Head of caudate nucleus (tissue), 42 donors: ENCODE measurements around the gene CAMKK1.
A peak's percentile ranks its signal among the peaks of the same experiment; 100 is the strongest.

Source experiments
- DNase-seq, 42 donors: peaks; one replicate each; pipeline versions ENCODE4 v3.0.0 to v3.0.0-alpha.2; 2020 to 2021; ENCODE audit warnings: mixed read lengths in 7 of 42
- intact Hi-C: fragments of 100-400 bp; cut with DNase I; formaldehyde crosslinking; loops from one replicate; pipeline ENCODE4 v1.15.0; 2022

CAMKK1 gene

DNA sequence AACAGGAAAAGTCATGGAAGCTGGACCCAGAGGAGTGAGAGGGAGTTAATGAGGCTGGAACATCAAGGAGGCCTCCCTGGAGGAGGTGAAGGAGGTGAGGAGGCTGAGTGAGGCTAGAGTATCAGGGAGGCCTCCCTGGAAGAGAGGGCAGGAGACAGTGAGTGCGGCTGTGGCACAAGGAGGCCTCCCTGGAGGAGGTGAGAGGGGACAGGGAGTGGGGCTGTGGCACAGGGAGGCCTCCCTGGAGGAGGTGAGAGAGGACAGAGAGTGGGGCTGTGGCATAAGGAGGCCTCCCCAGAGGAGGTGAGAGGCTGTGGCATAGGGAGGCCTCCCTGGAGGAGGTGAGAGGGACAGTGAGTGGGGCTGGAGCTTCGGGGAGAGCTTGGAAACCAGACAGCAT lies 5.5 kb downstream of the CAMKK1 start:
- DNase-seq = no peak
- intact Hi-C loops = no loop called here

DNA sequence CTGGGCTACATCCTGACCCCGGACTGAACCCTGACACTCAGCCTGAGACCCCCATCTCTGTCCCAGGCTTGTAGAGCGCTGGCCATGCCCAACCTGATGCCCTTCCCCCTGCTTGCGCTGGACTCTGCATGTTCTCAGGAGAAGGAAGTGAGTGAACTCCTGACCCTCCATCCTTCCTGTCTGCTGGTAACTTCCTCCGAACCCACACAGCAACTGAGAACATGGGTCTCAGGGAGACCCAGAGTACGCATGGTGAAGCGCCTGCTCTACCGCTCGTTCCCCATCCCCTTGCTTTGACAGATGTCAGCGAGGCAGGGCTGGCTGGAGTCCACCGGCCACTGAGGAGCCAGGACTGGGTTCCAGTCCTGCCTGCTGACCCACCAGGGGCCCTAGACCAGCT lies 6.1 kb downstream of the CAMKK1 start:
- DNase-seq = peak in 19 of 42 donors; percentile 10 to 60 (median 40)
- intact Hi-C loops = no loop called here

DNA sequence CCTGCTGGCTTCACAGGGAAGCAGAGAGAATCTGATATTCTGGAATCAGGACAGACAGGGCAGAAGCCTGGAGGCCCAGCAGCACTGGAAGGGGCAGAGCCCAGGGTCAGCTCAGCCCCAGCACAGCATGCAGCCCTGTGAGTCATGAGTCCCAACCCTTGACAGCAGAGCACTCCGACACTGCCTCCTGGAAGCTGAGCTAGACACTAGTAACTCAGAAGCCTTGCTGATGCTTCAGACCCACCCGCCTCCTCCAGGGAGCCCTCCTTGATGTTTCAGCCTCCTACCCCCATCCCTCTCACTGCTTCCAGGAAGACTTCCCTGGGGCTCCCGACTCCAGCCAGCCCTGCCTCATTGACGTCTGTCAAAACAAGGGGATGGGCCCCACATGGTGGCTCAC lies 6.9 kb downstream of the CAMKK1 start:
- no peak for DNase-seq
- intact Hi-C loops = no loop called here

DNA sequence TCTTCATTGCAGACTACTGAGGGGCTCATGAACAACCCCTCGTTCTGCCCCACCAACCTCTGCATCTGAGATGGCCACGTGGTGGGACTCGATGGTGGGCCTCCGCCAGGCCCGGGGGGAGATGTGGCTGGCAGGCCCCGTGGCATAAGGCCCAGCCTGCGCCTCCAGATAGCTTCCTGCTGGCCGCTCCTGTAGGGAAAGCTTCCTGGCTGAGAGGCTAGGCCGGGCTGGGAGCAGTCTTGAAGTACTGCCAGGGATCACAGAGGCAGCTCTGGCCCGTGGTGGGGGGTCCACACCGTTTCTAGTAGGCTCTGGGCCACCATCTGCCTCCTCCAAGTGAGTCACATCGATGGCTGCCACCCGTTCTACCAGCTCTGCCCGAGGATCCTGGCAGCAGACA lies 7.6 kb downstream of the CAMKK1 start:
- intact Hi-C loops = no loop called here
- DNase-seq = no peak

DNA sequence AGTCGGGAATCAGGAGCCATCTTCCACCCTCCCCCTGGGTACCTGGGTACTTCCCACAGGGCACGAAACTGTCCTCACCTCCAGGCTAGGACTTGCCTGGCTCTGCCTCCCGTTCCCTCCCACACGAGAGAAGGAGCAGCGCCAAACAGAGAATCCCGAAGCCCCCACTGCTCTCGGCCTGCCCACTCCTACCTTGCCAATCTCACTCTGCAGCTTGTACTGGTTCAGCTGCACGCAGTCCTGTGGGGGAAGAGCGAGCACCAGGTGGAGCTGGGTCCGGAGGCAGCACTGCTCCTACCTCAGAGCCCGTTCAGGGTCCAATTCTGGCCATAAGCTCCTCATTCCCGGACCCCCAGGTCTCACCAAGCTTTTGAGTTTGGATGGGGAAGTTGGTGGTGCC lies 8.7 kb downstream of the CAMKK1 start:
- intact Hi-C loops = no loop called here
- peak in 36 of 42 donors; percentile 27 to 85 (median 59) for DNase-seq

DNA sequence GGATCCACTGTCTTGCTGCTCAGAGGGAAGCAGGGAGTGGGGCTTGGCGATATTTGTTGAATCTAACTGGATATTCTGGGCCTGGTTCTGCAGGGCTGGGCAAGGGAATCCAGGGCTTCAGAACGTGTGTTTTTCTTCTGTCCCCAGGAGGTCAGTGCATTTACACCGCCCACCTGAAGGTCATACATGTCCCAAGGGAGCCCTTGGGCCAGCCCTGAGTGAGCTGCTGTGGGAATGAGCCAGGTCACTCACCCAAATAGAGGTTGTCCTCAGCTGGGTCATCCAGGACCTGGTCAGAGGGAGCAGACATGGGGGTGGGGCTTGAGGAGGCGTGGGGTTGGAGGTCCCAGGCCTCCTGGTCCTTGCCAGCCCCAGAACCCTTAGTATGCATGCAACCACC lies 10.6 kb downstream of the CAMKK1 start:
- DNase-seq = no peak
- intact Hi-C loops = no loop called here

DNA sequence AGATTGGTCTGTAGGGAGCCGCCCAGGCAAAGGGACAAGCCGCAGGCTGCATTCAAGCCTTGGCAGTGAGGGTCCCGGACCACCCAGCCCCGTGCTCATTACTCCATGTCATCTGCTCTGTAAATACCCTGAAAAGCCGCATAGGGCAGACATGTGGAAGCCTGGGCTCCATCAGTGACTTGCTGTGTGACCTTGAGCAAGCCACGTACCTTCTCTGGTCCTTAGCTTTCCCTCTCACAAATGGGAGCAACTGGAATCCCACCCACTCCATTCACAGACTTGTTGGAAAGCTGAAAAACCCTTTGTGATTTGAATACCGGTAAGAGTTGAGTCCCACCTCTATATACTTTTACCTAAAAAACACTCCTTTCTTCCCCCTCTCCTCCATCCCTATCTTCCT lies 11.9 kb downstream of the CAMKK1 start:
- no peak for DNase-seq
- intact Hi-C loops = no loop called here

DNA sequence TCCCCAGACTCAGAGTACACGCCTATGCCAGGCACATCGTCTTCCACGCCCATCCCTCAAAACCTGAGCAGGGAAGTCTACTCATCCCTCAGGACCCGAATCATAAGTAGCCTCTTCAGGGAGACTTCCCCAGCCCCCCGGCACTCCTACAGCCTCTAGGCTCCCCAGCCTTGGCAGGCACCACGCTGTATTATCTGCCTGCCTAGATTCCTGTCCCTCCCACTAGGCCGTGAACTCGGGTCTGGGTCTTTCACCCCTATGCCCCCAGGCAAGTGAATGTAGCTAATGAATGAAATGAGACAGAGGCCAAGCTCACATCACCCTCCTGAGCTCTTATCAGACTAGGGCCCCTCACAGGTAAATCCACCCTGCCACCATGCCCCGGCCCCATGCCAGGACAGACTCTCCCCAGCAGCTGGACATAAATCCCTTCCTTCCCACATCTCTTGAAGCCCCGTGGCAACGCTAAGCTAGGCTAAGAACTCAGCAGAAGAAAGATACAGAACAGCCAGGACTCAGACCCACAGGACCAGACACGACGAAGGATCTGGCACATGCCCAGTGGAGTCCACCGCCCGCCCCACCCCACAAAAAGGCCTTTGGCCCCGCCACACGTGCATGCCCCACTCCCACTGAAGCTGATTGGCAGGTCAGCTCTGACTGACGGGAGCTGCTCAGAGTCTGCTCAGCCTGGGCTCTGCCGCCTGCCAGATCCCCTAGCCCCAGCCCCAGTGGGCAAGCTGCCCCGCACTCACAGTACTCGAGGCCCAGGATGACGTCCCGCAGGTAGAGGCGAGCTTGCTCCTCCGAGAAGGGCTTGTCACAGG lies 13.0 kb downstream of the CAMKK1 start:
- intact Hi-C loops = no loop called here
- DNase-seq = no peak

DNA sequence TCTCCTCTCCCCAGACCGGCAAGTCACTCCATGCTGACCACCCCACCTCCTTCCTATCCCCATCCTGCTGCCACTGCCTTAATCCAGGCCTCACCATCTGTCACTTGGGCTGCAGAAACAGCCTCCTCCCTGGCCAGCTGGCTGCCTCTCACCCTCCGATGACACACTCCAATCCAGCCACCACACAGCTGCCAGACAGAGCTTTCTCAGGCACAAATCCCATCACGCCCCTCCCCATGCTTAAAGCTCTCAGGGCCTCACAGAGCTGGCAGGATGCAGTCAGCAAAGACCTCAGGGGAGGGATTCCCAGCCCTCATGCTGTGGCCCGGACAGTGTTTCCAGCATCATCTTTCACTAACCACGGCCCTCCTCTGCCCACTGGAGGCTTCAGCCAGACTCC lies 13.7 kb downstream of the CAMKK1 start:
- DNase-seq = no peak
- intact Hi-C loops = no loop called here

DNA sequence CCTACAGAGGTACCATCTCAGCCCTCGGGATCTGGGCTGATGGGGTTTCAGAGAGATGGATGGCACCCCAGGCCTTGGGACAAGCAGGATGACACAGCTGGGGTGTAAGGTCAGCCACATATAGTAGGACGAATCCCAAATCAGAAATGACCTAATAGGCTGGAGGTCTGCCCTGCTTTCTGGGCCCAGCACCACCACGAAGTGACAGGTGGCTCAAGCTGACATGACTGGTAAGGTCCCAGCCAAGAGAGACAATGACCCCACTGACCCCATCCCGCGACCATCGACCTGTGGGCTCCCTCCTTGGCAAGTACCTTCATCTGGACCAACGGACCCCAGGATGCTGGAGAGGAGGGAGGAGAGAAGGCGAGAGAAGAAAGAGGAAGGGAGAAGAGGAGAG lies 15.6 kb downstream of the CAMKK1 start:
- intact Hi-C loops = no loop called here
- no peak for DNase-seq

DNA sequence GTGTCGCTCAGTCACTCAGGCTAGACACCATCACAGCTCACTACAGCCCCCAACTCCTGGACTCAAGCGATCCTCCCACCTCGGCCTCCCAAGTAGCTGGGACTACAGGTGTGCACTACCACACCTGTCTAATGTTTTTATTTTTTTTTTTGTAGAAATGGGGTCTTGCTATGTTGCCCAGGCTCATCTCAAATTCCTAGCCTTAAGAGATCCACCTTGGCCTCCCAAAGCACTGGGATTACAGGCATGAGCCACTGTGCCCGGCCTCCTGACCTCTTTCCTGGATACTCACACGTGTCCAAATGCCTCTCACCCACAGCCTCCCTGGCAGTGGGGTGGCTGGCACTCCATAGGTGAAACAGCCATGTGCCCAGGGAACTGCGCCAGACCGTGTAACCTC lies 17.5 kb downstream of the CAMKK1 start:
- intact Hi-C loops = no loop called here
- DNase-seq = no peak

DNA sequence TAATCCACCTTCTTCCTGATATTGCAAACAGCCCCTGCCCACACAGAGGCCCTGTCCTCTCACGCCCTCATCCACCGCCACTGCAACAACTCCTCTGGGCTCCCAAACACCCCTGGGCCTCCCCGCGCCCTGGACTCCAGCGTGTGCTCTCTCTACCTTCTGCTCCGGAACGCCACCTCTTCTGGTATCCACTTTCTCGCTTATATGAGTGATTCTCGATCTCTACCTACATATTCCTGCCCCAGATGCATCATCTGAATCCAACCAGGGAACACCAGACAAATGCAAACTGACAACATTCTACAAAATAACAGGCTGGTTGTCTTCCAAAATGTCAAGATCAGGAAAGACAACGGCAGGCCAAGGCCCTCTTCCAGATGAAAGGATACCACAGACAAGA lies 19.0 kb downstream of the CAMKK1 start:
- intact Hi-C loops = no loop called here
- no peak for DNase-seq

DNA sequence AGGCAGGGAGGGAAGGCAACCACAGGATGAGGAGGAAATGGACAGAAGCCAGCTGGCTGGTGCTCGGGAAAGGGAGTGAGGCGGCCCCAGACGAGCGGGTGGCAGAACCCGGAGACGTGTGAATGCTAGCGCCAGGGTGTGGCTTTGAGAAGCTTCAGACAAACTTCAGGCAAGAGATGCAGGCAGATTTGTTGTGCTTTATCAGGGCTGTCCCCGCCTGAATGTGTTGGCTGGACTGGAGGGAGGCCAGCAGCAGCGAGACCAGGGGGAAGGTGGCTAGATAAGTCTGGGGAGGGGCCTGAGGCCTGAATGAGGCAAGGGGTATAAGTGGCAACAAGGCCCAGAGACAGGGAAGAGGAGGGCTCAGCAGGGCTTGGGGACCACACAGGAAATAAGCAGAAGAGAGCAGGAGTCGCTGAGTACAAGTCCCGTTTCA lies 22.0 kb downstream of the CAMKK1 start:
- DNase-seq = no peak
- intact Hi-C loops = no loop called here

DNA sequence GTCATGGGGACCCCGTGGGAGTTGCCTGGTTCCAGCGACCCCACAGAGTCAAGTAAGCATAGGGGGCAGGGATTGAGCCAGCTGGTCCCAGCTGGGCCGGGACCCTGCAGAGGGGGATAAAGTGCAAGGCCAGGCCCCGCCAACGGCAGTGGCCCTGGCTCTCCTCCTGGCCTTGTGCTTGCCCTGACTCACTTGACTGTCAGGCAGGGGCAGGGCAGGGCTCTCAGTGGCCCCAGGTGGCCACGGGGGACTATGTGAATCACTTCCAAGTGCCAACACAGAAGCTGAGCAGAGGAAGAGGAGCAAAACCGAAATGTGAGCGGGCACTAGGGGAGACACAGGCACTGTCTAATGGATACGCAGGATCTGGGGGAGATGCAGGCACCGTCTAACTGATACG lies 25.2 kb downstream of the CAMKK1 start:
- DNase-seq = no peak
- intact Hi-C loops = no loop called here

DNA sequence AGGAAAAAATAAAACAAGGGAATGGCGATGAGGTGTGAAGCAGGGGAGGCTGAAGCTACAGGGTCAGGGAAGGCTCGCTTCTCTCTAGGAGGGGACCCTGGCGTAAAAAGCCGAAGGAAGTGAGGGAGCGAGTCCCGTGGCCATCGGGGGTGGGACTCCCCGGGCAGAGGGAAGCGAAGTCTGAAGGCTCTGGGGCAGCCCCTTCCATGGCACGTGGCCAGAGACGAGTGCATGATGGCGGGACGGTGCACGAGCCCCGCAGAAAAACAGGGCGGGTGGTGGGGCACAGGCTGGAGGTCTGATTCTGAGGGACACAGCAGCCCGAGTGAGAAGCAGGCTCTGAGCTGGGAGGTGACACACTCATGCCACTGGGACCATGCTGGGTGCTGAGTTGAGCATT lies 25.7 kb downstream of the CAMKK1 start:
- intact Hi-C loops = no loop called here
- DNase-seq = no peak

DNA sequence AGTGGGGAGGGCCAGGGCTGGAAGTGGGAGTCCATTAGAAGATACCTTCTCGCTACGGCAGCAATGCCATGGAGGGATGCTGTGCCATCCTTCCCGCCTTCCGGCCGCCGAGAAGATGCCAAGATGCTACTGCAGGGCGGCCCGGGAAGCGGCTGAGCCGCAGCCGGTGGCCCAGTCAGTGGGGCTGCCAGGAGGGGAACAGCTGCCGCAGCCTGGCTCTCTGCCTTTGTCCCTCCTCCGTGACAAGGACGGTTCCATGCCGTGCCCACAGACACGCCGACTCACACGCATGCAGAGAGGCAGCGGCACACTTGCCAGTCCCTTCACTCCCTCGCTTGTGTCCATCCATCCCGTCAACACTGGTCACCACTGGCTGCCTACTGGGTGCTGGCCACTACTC lies 26.6 kb downstream of the CAMKK1 start:
- peak in 30 of 42 donors; percentile 25 to 73 (median 45) for DNase-seq
- intact Hi-C loops = no loop called here

DNA sequence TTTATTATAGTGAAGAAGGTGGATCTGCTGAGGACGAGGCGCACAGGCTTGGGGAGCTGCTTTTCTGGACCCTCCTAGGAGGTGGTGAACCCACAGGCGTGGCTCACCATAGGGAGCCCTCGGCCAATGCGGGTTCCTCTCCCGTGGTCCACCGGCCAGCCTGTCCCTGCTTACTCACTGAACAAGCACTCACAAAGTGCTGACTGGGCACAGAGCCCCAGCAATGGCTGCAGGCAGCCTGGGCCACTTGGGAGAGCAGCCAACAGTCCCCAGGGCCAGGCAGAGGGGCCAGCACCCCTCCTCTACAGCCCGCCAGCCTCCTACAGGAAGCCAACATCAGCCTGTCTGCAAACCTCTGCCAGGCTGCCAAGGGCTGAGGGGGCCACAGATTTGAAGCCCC lies 27.7 kb downstream of the CAMKK1 start:
- intact Hi-C loops = no loop called here
- peak in 30 of 42 donors; percentile 8 to 73 (median 50) for DNase-seq

DNA sequence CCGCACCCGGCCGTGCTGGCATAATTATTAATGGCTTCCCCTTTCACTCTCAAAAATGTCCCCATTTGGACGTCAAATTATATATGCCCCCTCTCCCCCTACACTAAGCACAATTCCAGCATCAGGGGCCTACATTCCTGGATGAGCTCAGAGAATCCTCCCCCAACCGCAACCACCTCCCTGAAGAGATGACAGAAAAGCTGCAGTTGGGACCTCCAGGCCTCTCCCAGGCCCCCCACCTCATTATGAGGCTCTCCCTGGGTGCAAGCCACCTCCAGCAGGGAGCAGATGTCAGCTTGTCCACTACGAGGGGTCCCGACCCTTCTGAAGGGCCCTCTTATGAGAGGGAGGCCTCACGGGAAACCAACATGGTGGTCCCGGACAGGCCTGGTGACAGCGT lies 28.3 kb downstream of the CAMKK1 start:
- intact Hi-C loops = no loop called here
- no peak for DNase-seq

DNA sequence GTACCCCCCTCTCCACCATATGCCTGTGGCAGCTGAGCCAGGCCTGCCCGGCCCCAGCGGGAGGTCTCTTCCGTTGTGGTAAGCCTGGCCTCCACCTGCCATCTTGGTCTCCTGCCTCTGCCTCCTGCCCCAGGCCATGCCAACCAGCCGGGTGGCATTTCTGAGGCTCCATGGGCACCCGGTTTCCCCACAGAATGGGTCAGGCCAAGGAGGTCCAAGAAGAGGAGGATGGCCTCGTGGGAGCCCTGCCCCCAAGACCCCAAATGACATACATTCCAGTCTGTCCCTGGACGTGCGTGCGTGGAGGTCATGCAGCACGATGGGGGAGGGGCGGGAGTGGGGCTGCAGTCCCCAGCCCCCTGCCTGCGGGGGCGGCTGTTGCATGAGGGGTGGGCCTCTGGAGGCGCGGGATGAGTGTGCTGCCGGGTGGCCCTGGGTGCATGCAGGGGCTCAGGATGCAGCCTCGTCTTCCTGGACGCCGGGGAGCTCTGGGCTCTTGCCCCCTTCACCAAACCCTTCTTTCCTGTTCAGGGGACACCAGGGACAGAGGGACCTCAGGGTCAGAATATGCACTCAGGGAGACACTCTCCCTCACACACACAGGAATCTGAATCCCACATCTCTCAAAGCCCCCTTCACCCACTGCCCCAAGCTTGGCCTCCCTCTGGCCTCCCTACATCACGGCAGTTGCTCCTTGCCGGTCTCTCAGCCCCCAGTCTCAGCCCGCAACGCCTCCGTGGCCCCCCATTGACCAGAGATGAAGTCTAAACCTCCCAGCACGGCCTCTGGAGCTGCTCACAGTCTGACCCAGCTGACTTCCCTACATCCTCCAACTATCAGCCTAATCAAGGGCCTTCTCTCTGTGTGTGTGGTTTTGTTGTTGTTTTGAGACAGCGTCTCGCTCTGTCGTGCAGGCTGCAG lies 30.8 kb downstream of the CAMKK1 start:
- DNase-seq = no peak
- intact Hi-C loops = no loop called here

DNA sequence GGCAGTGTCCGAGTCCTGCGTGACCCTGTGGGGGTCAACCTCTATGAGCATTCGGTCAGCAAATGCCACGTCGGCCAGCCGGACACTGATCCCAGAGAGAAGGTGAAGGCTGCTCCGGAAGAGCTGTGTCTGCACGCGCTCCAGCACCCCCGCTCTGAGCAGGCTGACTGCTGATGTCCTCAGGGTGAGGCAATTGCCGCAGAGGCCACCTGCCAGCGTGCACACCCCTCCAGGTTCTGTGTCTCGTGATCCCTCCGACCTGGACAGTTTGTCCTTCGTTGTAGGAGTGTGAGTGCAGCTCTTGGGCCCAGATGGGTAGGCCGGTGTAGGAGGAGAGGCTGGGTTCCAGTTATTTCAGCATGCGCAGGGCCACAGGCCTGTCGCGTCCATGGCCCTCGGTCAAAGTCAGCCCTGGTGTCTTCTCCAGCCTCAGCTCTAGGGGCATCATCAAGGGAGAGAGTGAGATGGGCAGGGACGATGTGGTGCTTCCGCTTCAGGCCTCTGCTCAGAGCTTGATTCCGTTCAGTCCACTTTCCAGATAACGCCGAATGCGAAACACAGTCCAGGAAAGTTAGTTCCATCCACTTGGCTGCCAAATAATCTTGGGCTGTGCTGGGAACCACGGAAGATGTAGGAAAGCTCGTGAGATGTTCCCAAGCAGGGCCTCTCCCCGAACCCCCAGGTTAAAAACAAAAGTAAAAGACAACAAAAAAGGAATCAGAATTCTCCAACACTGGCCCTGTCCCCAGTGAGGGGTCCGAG lies 31.7 kb downstream of the CAMKK1 start:
- intact Hi-C loops = no loop called here
- no peak for DNase-seq
